ENCODE measurements around the gene CCDC40.

GRCh38 chr17:80110447-80110812, 74.0 kb downstream of the CCDC40 start:
- no peak for TF ChIP-seq CTCF (IDR thresholded peaks at IDR 0.05)
- no peak for TF ChIP-seq POLR2A (IDR thresholded peaks at IDR 0.05)

Measured in thyroid gland (tissue), 4 donors.